RWPE1 (cell line): ENCODE results near the gene NR2F2.

ENCODE experiments used
- CTCF ChIA-PET: fragments of 350-600 bp; sonication (Branson Sonifier 250); formaldehyde crosslinking; extraction: SDS; loops from one replicate; lab custom pipeline; 2021; lab: Yijun Ruan, JAX
- POLR2A ChIA-PET: fragments of 400-600 bp; formaldehyde crosslinking; extraction: SDS; loops from one replicate; lab custom pipeline; 2020; ENCODE audit warnings: antibody characterized with exemption; ENCODE audit not compliant: low non-redundant PET; lab: Yijun Ruan, JAX
- DNase-seq: peaks from one replicate; pipeline ENCODE4 v3.0.0; 2012; ENCODE audit warnings: low spot score
- H3K27ac ChIP-seq: fragments of 450-650 bp; 2 replicates; pipeline ENCODE4 v1.5.1; 2017
- TF ChIP-seq, protein P1 (sequence below): fragments of 450-650 bp; conservative IDR thresholded peaks from 2 replicates; pipeline ENCODE4 v1.5.1; 2017; ENCODE audit warnings: low read depth, mild to moderate bottlenecking

NR2F2 gene

DNA sequence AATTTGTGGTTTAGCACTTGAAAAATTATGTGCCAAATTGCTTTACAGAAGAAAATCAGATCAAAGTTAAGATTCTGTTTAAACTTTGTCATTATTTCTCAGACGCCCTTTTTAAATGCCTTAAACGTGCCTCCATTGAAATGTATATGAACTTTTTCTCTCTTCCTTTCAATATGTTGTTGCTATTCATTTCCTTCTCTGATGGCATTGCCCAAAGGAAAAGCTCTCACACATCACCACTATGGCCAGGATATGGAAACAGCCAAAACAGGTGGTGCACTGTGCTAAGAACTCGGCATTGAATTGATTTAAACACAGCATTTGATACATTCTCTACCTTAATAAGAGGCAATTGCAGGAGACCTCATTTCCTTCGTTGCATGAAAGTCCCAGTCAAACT is 35.7 kb upstream of the NR2F2 start:
- TF ChIP-seq, protein P1, sequence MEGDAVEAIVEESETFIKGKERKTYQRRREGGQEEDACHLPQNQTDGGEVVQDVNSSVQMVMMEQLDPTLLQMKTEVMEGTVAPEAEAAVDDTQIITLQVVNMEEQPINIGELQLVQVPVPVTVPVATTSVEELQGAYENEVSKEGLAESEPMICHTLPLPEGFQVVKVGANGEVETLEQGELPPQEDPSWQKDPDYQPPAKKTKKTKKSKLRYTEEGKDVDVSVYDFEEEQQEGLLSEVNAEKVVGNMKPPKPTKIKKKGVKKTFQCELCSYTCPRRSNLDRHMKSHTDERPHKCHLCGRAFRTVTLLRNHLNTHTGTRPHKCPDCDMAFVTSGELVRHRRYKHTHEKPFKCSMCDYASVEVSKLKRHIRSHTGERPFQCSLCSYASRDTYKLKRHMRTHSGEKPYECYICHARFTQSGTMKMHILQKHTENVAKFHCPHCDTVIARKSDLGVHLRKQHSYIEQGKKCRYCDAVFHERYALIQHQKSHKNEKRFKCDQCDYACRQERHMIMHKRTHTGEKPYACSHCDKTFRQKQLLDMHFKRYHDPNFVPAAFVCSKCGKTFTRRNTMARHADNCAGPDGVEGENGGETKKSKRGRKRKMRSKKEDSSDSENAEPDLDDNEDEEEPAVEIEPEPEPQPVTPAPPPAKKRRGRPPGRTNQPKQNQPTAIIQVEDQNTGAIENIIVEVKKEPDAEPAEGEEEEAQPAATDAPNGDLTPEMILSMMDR, result no peak
- no peak overlapping the region for H3K27ac ChIP-seq
- POLR2A ChIA-PET, result no interaction called here
- CTCF ChIA-PET, result no interaction called here
- no peak for DNase-seq

DNA sequence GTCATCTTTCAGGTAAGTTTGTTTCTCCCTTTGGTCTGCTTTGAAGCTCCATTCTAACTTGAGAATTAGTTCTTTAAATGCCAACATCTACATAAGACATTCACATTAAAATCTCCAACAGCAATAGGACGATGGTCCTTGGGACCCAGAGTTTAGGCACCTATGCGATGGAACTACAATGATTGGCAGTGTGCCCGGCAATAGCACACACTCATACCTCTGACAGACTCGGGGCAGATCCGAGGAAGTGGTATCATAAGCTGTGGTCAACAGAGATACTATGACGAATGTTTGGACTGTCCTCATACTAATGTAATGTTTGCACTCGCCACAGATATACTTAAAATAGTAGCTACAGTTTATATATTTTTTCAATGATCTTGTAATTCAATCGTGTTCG is 34.2 kb upstream of the NR2F2 start:
- no peak overlapping the region for H3K27ac ChIP-seq
- TF ChIP-seq, protein P1, result no peak
- CTCF ChIA-PET, result interaction anchor here (0.6 kb wide), 1 partner anchor 450 kb away, joined by 3 read pairs; no protein-coding TSS in a partner anchor
- POLR2A ChIA-PET, result no interaction called here
- peak; percentile 44 for DNase-seq

DNA sequence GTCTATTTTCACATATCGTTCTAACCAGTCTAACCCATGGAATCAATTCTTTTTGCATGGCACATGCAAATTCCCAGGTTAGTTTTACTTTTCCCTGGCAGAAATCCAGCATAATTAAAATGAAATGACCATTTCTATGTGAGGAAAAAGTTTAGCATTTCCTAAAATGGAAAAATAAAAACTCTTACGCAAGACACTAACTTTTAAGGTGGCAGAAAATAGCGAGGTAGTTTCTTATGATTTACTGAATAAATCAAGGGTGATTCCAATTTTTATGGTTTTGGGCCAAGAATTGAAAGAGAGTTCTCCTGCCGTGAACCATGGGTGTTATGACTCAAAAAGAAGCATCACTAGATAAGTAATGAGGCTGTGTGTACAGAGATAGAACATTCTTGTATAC is 32.7 kb upstream of the NR2F2 start:
- ChIA-PET CTCF (no interaction called here), POLR2A (no interaction called here)
- TF ChIP-seq, protein P1, result no peak
- no peak for DNase-seq
- H3K27ac ChIP-seq, result no peak overlapping the region

DNA sequence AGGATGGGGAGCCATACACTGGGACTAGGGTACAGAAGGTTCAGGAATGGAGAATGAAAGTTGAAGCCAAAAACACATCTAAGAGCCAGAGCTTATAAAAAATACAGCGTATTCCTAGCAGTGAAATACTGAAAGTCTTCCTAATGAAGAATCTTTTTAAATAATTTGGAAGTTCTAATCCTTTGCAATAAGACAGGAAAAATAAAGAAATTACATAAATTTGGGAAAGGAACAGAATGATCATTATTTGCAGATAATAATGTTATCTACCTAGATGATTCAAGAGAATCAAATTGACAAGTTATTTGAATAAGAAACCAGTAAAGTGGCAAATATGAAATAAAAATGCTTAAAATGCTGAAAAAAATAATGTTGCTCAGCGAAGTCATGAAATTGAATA is 32.3 kb upstream of the NR2F2 start:
- ChIA-PET CTCF (no interaction called here), POLR2A (no interaction called here)
- DNase-seq, result no peak
- TF ChIP-seq, protein P1, result no peak
- H3K27ac ChIP-seq, result no peak overlapping the region

DNA sequence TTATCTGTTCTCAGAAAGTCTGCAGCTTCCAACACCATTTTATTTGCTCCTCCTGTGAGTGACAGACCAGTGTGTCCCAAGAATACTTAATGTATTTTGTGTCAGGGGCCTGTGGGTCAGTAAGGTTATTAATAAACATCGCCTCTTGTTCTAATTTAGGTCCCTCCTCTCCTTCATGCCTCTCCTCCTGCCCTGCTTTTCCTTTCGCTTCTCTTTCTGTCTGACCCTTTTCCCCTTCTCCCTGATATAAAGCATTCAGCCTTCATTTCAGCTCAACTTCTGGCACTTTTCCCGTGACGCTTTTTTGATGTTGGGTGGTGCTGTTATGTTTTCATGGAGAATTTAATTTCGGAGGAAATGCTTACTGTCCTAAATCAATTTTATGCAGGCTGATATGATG is 29.7 kb upstream of the NR2F2 start:
- POLR2A ChIA-PET, result no interaction called here
- no peak for DNase-seq
- no peak overlapping the region for H3K27ac ChIP-seq
- CTCF ChIA-PET, result no interaction called here
- TF ChIP-seq, protein P1, result no peak

DNA sequence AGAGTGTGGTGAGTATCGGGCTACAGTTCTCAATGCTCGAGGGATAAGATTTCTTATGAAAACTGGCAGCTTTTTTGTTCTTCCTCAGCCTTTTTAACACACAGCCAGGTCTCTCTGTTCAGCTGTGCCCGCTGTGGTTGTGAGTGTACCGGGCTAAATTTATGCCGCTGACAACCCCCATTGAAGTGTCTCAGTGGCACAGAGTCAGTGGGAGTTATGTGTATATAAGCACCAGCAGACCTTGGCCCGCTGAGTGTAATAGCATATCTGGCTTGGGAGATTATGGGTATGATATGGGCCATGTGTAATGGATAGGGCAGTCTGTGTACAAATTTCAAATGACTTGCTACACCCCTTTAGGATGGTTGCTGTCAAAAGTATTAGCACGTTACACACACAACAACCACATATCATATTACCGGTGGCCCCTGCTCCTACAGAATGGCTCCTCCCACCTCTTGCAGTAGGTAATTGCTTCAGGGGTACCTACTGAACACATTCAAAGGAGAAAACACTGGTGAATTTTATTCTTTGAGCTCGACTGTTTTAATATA is 26.9 kb upstream of the NR2F2 start:
- POLR2A ChIA-PET, result no interaction called here
- TF ChIP-seq, protein P1, result no peak
- no peak overlapping the region for H3K27ac ChIP-seq
- CTCF ChIA-PET, result no interaction called here
- no peak for DNase-seq
